PC-3 (cell line): ENCODE results near the gene CDKN2B-AS1.

Experiments
- EZH2 ChIP-seq: fragments of 300-600 bp; sonication (generic); IDR thresholded peaks from one replicate; pipeline ENCODE4 v1.6.1; 2017; ENCODE audit warnings: antibody characterized with exemption, mild to moderate bottlenecking, low read length; ENCODE audit not compliant: unreplicated experiment
- TF ChIP-seq, protein P1 (sequence below): fragments of 300-600 bp; sonication (generic); conservative IDR thresholded peaks from 2 replicates; pipeline ENCODE4 v1.5.1; 2017; ENCODE audit warnings: antibody characterized with exemption, low read depth, mild to moderate bottlenecking, low read length

DNA sequence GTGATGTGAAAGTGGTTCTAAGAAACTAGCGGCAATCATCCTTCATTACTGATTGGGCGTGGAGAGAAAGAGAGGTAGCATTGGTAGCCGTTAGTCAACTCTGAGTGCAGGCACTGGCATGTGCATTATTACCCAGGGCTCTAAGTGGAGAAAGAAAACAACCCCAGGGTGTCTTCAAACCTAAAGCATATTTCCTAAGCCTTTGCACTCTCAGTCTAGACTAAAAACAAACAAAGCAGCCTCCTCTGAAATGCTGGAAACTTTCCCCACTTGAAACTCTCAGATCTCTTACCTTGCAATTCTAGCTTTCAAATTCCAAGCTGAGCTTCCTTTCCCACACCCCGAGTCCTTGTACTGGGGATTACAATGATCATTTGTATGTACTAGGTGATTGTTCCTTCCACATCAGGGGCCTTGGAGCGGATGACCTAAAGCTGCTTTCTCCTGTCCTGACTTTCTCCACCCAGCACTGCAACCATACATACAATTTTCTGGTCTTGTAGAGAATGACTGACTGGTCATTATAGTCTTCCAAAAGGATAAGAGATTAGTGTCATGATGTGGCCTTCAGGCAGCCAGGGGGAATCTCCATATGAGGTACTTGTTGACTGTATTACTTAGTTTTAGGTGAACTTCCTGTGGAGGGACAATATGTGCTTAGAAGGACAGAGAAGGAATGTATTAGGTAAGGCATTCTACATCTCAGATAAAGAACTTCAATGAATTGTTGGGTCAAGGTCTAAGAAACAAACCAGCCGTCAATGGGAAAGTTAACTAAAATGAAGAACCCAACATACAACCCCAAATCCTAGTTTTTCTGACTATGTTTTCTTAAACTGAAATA, 112.8 kb downstream of the CDKN2B-AS1 start:
- TF ChIP-seq, protein P1, sequence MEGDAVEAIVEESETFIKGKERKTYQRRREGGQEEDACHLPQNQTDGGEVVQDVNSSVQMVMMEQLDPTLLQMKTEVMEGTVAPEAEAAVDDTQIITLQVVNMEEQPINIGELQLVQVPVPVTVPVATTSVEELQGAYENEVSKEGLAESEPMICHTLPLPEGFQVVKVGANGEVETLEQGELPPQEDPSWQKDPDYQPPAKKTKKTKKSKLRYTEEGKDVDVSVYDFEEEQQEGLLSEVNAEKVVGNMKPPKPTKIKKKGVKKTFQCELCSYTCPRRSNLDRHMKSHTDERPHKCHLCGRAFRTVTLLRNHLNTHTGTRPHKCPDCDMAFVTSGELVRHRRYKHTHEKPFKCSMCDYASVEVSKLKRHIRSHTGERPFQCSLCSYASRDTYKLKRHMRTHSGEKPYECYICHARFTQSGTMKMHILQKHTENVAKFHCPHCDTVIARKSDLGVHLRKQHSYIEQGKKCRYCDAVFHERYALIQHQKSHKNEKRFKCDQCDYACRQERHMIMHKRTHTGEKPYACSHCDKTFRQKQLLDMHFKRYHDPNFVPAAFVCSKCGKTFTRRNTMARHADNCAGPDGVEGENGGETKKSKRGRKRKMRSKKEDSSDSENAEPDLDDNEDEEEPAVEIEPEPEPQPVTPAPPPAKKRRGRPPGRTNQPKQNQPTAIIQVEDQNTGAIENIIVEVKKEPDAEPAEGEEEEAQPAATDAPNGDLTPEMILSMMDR, result no peak
- TF ChIP-seq EZH2, result no peak
